GM19372 (cell line): ENCODE measurements around the gene SMIM43.
"Not testable (repeated sequence)": the region's sequence is repeated elsewhere in the genome, so short reads cannot be mapped to it uniquely, and the experiment has no call there.

ENCODE experiments used
- ATAC-seq: cut with Tn5 transposase; IDR thresholded peaks from one replicate; pipeline ENCODE4 v1.9.1; 2021; ENCODE audit warnings: mild to moderate bottlenecking, low read depth, moderate library complexity; ENCODE audit not compliant: unreplicated experiment

SMIM43 gene

DNA sequence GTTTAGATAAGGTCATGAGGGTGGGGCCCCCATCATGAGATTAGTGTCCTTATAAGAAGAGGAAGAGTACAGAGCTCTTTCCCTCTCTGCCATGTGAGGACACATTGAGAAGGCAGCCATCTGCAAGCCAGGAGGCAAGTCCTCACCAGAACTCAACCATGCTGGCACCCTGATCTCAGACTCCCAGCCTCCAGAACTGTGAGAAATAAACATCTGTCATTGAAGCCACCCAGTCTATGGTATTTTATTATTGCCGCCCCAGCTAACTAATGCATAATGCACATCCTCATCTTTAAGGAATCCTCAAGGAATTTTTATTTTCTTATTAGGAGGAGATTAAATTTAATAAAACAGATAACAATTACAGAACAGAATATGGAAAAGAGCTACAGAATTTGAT, 19.4 kb upstream of the SMIM43 start:
- ATAC-seq, result no peak

DNA sequence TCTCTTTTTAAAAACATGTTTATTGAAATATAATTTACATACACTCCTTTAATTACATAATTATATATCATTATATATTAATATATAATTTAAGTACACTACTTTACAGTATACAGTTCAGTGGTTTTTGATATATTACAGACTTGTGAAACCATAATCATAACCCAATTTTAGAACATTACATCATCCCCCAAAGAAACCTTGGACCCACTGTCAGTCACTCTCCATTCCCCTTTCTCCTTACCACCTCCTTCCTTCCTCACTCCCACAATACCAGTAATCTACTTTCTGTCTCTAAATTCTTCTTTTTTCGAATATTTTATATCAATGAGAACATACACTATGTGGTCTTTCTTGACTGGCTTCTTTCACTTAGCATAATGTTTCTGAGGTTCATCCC, 18.2 kb upstream of the SMIM43 start:
- ATAC-seq, result no peak

- no peak for ATAC-seq
Measured at GRCh38 chr4:121778991-121779628, 14.1 kb upstream of the SMIM43 start.

DNA sequence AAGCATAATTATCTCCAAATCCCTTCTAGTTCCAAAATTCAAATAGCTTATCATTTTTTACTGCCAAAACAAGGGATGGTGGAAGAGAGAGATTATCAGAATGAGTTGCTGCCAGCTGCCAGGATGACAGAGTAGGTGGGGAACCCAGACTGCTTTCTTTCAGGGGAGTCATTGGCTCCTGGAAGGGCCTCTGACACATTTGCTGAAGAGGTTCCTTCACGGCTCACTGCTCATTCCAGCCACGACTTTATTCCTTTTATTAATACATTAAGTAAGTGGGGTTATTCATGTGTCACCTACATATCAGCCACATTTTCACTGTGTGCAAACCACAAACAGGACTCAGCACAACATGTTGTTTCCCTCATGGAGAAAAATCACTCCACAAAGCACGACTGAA, 12.7 kb upstream of the SMIM43 start:
- ATAC-seq, result no peak

DNA sequence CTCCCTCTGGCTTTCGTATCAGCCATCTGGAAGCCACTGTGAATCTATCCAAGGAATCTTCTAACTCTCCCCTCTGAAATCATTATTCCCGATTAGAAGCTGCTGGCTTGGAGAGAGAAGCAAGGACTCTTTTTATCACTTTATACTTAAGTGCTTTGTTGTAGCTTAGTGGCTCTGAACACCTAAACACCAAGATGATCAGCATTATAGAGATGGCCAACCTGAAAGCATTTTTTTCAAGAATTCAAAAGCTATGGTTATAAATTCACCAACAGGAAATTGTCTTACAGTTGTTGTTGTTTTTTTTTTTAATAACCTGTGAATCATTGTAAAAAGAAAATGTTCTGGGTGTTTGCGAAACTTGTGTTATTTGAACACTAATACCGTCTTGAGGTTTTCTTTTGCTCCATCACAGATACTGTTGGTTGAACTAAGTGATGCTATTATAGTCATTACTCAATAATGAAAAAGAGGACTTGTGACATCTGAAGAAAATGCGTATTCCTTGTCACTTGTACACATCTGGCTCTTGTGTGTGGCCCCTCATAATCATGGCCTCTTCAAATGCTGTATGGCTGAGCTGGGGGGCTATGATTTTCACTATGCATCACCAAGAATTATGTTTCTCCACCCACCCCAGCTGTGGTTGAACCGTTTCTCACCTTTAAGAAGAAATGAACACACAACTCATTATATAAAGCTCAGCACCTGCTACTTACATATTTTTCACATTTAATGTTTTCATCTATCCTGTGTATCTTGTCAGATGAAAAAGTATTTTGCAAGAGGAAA, 11.8 kb upstream of the SMIM43 start:
- no peak for ATAC-seq

- no peak for ATAC-seq
Measured at GRCh38 chr4:121773883-121774282, 8.9 kb upstream of the SMIM43 start.

DNA sequence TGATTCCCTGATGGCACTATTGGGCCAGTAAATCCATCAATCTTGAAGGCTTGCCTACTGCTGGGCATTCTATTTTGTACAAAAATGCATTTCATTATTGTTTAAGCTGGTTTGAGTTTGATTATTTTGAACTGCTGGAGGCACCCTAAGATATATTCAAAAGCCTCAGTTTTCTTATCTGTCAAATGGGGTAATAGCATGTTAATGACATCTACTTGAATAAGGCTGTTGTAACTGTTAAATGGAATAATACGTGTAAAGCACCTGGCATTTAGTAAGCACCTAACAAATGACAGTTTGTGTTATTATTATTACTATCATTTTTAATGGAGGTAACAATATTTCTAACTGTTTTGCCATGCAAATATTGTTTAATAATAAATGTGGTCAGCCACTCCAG, 6.9 kb upstream of the SMIM43 start:
- no peak for ATAC-seq

DNA sequence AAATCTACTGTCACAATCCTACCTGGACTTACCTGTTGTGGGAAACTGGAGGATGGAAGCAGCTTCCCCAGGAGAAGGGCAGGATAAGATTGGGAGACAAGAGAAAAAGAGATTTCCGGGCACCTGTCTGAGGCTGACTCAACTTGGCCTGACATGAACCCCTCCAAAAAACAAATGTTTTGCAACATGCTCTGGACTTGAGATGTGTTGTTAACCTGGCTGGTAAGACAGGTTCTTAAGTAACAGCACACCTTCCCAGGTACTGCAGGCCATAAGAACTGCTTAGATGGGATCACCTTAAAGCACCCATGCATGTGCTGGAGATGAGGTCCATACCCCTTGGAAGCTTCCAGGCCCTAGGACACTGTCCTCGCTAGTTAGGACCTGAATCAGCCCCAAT, 4.4 kb upstream of the SMIM43 start:
- ATAC-seq, result no peak

- ATAC-seq, result no peak
Measured at GRCh38 chr4:121767166-121767565, 2.2 kb upstream of the SMIM43 start.

DNA sequence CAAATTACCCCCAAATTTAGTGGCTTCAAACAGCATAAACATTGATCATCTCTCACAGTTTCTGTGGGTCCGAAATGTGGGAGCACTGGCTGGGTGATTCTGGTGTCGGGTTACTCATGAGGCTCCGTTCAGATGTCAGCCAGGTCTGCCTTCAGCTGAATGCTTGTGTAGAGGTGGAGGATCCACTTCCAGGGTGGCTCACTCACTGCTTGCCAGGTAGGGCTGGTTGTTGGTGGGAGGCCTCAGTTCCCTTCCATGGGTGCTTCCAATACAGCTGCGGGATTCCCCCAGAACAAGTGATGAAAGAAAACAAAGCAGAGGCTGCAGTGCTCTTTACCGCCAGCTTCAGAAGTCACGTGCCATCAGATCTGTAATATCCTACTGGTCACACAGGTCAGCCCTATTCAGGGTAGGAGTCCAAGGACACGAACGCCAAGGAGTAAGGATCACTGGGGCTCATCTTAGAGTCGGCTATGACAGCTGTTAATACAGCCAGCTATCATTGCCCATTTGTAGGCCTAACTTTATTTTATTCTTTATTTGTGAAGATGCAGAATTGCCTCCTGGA, 1.1 kb upstream of the SMIM43 start:
- ATAC-seq, result no peak

- ATAC-seq, result no peak
Measured at GRCh38 chr4:121765368-121765705, 373 bp upstream of the SMIM43 start.

GRCh38 chr4:121764303-121764701, 662 bp downstream of the SMIM43 start:
- ATAC-seq, result no peak

DNA sequence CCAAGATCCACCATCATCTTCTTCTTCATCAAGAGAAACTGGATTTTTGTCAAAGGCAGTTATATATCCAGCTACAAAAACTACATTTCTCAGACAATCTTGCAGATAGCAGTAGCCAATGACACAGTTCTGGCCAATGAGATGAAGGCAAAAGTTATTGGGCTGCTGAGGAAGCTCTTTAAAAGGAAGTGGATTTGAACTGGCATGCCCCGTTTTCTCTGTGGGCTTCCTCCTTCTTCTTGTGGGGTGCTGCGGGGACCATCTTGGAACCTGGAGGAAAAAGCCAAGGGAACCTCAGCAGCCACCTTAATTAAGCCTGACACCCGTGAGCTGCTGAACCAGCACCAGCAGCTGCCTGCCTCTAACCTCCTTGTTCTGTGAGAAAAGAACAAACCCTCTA, 4.8 kb downstream of the SMIM43 start:
- ATAC-seq, result no peak

GRCh38 chr4:121758925-121759568, 5.9 kb downstream of the SMIM43 start:
- no peak for ATAC-seq

DNA sequence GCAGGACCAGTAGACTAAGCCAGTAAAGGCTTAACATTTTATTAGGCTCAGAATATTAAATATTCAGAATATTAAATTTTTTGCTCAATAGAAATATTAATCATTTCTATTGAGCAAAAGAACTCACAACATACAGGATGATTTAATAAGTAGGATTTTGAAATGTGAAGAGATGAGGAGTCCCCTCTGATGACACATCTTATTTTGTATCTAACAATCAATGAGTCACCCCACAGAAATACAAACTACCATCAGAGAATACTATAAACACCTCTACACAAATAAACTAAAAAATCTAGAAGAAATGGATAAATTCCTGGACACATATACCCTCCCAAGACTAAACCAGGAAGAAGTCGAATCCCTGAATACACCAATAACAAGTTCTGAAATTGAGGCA, 12.8 kb downstream of the SMIM43 start:
- not testable (repeated sequence) for ATAC-seq

- ATAC-seq, result no peak
Measured at GRCh38 chr4:121749225-121749624, 15.7 kb downstream of the SMIM43 start.

DNA sequence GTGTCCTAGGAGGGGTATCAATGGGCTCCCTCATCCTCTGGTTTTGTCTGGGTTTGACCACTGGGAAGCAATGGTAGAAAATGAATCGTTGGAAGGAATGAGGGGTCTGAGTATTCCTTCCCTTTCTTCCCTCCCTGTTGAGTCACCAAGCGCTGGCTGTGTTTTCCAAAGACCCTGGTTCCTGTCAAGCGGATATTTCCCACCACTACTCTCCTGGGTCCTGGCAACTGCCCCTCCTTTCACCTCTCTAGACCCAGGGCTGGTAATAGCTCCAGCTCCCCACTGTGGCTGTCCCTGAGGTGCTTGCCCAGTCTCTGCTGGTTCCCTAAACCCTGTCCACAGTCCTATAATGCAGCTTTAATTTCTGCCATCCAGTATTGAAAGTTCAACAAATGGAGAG, 22.2 kb downstream of the SMIM43 start:
- no peak for ATAC-seq

DNA sequence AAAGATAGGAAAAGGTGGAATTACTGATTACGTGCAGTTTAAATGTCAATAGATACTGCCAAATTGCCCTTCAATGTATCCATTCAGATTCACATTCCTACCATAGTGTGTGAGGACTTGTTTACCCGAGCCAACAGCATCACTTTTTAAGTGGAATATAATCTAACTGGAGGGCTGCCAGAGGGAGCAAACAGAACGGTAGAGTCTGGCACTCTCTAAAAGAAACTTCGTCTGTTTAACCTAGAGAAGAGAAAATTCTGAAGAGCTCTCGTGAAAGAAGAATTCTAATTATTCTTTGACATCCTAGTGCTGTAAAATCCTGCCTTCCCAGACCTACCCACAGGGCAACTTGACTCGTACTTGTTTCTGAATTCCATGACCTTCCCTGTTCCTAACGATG, 23.2 kb downstream of the SMIM43 start:
- ATAC-seq, result no peak

- no peak for ATAC-seq
Measured at GRCh38 chr4:121740796-121741409, 24.1 kb downstream of the SMIM43 start.

DNA sequence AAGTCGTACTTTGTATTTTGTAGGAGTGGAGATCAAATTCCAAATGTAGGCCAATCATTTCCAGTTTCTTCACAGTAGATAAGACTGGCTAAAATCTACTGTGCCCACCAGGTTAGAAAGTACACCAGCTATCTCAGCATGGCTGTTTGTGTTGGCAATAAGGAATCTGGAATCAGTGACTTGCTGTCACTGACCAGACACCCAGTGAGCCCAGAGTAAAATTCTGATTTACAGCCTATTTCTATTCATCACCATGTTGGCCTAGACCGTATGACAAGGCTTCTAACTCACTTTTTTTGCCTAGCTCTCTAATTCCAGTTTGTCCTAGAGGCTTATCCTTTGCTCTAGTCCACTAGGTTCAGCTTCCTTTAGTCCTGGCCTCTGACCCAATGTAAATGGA, 25.4 kb downstream of the SMIM43 start:
- ATAC-seq, result no peak
